Measurements from ENCODE around the gene LRCH4.

GRCh38 chr7:100598425-100598824, 12.5 kb upstream of the LRCH4 start:
- TF ChIP-seq POLR2A (IDR thresholded peaks at IDR 0.05; ENCODE audit: low read depth, low read length), result no peak
- TF ChIP-seq POLR2AphosphoS5 (IDR thresholded peaks at IDR 0.05; ENCODE audit: low read depth, low read length), result no peak
- TF ChIP-seq PAX5 (IDR thresholded peaks at IDR 0.05; ENCODE audit: insufficient read depth, low read length, severe bottlenecking), result no peak
- TF ChIP-seq TAF1 (IDR thresholded peaks at IDR 0.05; ENCODE audit: low read depth, low read length), result no peak
- no peak for TF ChIP-seq SPI1 (IDR thresholded peaks at IDR 0.05; ENCODE audit: low read depth, low read length)
